Dermis blood vessel endothelial cell (primary cell): Measurements from ENCODE around the gene ARMCX2. TPM values are rescaled to one million over a fixed set of nuclear protein-coding genes. Genes with fewer than 3 reads are reported as not detected.
A peak's percentile ranks its signal among the peaks of the same experiment; 100 is the strongest.
"Not testable (repeated sequence)": the region's sequence is repeated elsewhere in the genome, so short reads cannot be mapped to it uniquely, and the experiment has no call there.

Experiments
- DNase-seq: peaks from one replicate; pipeline ENCODE4 v3.0.0; 2010
- total RNA-seq: library from RNA; depleted of rRNA; stranded (reverse); fragments of >200 nt; gene quantifications from 2 replicates; pipeline ENCODE4 v1.2.3, GENCODE V29; 2014

ARMCX2 gene
- total RNA-seq, result 62.5 and 63.8 TPM in 2 replicates

DNA sequence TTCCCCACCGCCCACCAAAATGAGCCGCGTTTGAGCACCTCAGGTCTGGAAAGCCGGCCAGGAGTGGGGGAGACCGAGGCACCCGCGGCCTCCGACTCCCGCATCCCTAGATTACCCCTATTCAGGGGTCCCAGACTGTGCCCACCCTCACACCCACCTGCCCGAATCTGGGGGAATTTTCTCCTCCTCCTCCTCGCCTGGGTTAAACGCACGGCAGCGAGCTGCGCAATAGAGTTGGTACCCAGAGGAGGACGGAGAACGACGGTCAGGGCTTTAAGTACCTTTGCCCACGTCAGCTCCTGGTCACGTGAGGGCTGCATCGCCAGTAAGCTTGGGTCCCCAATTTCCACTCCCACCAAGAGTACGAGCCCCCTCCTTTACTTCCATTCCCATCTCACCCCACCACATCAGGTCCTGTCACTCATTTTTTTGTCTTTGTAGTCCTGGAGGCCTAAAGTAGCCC, at the start of gene ARMCX2:
Gene ARMCX2, minus strand, starts transcription at position 250 of the 463 bp plus-strand sequence. CDS start 2,262 bp downstream, outside the sequence.
- peak; percentile 57 for DNase-seq

DNA sequence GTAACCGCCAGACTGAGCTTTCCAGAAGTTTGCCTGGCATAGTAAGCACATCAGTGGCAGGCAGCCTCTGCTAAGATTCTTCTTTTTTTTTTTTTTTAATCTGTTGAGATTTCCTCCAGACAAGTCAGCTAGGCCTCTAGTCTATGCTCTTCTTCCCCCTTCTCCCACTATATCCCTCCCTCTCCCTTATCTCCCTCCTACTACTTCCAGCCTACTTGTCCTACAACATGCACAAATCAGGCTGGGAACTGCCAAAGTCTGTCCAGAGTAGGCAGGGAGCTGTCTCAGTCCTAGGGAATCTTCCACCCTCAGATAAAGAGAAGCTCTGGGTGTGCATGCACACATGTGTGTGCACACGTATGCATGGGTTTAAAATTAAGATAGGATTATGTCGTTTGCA, 49.7 kb upstream of the ARMCX2 start:
- DNase-seq, result no peak

DNA sequence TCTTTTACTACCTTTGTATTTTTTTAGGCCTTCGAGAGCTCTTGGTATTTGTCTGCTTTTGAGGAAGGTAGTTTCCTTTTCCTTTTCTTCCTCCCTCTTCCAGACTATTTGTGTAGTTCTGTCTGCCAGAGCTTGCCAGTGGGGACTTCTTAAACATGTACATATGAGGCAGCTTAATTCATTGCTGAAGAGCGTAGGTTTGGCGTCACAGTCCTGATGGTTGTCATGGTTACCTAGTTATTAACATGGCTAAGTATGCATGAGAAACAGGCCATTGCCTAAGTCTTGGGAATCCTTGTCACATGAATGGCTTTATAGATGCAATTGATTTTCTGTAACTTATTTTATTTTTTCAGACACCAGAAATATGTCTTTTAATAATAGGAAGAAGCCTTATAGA, 48.5 kb upstream of the ARMCX2 start:
- DNase-seq, result no peak

DNA sequence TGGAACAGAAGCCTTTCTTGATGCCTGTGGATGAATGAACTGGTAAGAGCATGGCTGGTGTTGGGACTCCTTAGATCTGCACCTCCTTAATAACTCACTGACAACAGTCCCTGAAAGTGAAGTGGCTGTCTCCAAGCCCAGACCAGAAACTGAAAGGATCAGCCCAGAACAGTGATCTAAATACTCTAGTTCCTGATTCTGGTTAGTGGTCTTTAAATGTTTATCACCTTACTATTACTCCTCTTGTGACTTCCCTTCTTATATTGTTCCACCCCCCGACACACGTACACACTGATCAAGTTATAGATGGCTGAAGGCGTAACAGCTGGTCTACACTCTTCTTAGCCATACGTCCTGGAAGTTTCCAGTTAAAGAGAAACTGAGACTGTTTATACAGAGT, 33.8 kb upstream of the ARMCX2 start:
- no peak for DNase-seq

DNA sequence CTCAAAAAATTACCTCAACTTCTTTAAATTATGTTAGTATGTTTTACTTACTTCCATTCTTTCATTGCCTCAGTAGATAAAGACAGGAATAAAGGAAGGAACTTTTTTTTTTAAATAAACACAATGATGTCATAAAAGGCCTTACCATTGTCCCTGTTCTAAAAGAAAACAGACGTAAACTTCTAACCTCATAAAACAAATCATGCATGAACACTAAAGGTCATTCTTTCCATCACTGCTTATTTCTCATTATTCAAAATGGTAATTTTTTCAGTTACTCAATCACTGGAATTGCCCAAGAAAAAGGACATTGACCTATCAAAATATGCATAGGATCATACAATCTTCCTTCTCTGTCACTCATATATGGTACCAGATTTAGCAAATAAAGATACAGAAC, 32.2 kb upstream of the ARMCX2 start:
- no peak for DNase-seq

DNA sequence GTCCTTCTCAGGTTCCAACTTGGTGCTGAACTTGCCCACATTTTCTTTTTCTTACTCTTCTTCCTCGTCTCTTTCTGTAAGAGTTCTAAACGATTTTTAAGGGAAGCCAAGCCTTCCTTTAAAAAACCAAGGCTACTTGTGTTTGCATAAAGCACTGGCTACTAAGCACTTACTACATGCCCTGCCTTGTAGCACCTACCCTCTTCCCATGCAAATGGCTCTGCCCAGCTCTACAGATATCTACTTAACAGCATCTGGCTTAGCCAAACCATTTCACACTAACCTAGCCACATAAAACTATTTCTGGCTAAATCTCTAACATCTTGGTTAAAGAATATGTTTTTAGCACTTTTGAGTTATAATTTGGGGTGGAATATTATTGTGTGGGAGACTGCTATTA, 26.9 kb upstream of the ARMCX2 start:
- no peak for DNase-seq

DNA sequence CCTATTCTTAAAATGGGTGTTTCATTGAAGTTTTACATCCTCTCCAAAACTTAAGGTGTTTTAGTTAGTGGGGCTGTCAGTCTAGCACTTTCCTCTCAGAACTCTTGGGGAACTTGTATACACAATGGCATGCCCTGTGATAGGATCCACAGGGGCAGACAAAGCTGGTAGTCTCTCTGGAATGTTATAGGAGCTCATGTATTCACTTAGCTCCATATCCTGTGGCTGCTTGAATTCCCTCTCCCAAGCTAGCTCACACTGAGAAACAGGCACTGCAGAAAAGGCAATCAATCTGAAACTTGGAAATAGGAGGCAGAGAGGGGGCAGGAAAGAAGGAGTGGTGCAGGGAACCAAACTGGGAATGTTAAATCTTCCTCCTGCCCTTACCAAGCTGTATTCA, 26.3 kb upstream of the ARMCX2 start:
- DNase-seq, result no peak

DNA sequence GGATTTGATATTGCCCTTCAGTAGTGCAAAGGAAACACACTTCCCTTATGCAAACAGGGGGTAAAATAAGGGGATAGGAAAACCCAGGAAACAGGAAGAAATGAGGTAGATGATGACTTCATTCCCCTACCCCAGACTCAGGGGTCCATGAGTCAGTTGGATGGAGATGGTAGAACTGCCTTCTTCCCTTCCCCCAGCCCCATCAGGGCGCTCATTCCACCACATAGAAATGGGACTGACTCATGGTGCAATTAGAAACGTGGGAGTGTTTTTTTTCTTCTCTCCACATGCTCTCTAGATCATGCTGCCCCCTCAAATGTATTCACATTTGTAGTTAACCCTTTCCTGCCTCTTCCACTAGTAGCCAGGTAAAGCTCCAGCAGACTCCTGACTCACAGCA, 23.1 kb upstream of the ARMCX2 start:
- DNase-seq, result no peak

DNA sequence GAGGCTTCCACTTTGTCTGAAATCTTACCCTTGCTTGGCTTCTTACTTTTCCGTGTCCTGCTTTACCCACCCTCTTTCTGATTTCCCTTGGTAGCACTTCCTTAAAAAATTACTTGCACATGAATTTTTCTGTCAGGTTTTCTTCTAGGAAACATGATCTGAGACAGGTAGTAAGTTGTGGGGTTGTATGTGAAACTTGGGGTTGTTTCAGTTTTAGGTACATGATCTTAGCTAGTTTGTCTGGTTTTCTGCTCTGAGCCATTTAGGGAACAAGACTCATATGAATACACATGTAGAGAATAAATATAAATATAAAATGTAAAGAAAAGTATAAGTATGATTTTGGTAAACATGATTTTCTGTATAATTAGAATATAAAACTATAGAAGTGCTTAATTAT, 17.4 kb upstream of the ARMCX2 start:
- DNase-seq, result no peak

DNA sequence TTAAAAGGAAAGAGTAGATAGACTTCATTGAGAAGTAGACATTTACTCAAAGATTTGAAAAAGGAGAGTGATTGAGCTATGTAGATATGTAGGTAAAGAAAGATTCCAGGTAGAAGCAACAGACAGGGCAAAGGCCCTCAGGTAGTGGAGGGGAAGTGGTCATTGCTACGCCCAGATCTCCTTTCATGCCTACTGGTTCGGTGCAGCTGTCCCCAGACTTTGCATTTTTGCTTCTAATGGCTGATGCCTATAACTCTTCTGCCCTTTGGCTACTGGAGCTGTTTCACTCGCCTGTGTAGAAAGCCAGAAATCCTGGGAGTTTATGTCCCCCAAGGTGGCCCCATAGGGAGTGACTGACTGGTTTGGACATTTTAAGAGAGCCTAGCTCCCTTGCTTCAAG, 16.9 kb upstream of the ARMCX2 start:
- DNase-seq, result no peak

DNA sequence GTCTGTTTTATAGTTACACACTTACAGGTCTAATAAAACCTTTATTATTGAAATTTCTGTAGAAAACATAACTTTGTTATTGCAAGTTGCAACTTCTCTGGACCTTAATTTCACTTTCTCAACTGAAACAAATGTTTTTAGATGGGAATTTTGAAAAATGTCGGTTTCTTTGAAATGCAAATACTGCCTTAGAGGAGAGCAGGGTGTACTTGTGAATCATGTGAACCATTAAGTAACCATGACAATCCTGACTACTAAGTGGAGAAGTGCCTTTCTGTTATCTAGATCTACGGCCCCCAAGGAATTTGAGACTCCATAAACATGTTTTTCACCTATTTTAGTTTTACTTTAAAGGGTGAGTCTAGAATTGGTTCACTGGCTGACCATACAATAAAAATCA, 8.5 kb upstream of the ARMCX2 start:
- DNase-seq, result no peak

DNA sequence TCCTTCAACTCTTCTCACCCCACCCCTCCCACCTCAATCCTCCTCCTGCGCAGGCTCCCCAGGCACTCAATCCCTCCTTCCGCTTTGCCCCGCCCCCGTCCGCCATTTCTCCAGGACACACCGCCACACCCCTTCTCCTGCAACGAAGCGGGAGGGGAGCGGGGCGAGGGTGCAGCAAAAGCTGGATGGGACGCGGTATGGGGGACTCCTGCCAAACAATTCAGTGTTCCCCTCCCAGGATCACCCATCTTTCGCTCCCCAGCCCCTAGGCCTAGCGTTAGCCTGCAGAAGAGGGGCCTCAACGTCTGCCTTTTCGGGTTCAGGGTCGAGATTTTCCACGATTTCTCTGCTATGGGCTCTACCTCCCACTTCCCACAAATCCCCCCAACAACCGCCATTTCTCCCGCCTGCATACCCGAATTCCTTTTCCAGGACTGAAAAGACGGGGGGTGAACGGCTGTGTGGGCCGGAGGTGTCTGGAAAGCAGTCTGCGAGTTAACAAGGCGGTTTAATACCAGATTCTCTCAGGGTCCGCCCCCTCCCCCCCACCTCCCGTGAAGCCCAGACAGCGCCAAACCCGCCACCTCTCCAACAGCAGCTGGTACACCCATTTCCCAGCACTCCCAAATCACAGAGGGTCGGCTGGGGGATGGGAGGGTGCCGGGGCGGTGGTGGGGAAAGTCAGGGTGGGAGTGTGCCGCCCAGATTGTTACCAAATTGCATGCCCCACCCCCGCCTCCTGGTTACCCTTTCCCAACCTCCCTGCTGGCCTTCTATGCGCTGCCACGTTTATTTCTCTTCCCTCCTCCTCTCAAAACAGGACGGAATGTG, 774 bp downstream of the ARMCX2 start:
- peak; percentile 50 for DNase-seq

DNA sequence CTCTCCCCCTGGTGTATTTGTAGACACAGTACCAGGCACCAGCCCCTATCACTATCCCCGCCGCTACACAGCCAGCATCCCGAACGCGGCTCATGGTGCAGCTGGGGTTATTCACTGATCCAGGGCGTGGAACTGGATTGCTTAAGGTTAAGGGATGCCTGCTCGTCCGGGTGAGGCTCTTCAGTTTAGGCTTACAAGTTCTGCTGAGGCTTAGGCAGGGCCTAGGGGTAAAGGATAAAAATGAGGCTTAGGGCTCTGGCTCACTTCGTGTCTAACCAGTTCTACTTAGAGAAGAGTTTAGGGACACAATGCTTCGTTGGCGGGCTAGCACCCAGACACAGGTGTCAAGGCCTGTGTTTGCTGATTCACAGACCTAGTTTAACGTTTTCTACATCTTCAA, 2.2 kb downstream of the ARMCX2 start:
- no peak for DNase-seq

DNA sequence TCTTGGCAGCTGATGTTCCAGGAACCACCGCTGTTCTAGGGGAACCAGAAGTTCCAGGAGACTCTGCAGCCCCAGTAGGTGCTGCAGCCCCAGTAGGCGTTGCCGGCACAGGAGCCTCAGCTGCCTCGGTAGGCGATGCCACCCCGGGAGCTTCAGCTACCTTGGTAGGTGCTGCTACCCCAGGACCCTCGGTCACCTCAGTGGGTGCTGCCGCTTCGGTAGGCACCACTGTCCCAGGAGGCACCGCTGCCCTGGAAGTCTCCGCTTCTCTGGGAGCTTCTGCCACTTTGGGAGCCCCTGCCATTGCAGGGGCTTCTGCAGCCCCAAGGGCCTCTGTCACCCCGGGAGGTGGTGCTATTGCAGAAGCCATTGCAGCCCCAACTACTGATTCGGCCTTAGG, 2.8 kb downstream of the ARMCX2 start:
- DNase-seq, result no peak

DNA sequence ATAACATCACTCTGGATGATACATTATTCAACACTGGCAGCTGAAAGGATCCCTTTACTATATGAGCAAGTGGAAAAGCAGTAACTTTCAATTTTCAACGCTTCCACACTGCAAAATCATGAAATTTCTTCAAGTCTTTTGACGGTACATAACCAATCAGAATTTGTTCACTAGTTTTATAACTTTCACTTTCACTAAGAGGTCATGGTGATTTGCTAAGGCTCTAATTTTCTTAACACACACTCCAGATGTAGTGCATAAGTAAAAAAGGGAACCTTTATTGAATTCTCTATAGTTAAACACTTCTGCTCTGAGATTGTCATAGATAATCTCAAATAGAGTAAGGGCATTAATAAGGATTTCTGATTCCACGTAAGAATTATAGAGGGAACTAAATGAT, 4.1 kb downstream of the ARMCX2 start:
- no peak for DNase-seq

DNA sequence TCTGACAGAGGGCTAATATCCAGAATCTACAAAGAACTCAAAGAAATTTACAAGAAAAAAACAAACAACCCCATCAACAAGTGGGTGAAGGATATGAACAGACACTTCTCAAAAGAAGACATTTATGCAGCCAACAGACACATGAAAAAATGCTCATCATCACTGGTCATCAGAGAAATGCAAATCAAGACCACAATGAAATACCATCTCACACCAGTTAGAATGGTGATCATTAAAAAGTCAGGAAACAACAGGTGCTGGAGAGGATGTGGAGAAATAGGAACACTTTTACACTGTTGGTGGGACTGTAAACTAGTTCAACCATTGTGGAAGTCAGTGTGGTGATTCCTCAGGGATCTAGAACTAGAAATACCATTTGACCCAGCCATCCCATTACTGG, 11.9 kb downstream of the ARMCX2 start:
- not testable (repeated sequence) for DNase-seq

DNA sequence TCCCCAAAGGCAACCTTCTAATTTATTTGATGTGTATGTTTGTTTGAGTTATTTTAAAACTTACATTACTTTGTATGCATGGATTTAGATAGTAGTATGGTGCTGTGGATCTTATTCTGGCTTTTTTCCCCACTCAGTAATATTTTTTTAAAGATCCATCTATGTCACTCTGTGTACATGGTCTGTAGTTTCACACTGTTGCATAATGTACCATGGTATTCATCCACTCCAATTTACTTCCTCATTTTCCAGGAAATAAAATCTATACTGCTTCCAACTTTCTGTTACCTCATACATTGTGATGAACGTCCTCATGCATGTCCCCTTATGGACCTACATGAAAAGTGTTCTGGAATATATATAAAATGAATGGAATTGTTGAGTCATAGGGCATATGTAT, 17.6 kb downstream of the ARMCX2 start:
- no peak for DNase-seq

DNA sequence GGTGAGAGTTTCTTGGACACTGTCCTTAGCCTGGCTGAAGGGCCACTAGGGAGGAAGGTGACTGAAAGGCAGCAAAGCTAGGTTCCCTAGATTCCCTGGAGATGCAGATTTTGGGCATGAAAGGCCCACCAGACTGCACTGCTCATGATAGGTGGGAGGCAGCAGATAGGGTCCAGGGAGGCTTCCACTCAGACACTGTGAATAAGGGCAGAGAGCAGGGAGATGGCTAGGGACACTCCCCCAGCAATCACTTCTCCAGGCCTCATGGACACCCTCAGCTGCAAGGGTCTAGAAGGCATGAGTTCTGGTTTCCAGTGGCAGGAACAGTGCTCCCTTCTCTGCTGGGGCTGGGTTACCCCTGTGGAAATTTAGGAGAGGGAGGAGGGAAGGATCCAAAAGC, 20.1 kb downstream of the ARMCX2 start:
- DNase-seq, result no peak

DNA sequence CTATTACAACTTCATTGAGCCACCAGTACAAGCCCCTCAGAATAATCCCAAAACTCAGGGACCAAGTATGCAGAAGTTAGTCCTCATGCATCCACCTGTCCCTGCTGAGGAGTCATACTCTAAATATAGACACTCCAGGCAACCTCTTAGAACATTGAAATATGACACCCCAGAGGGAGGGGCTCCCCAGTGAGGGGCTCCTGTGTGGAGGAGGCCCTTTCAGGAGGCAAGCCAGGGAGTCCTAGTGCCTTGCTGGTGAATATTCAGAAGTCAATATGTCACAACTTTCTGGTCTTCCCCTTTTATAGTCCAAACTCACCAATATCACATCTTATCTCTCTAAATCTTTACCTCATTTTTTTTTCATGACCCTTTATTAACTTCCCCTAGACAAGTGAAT, 40.3 kb downstream of the ARMCX2 start:
- DNase-seq, result peak; percentile 26

DNA sequence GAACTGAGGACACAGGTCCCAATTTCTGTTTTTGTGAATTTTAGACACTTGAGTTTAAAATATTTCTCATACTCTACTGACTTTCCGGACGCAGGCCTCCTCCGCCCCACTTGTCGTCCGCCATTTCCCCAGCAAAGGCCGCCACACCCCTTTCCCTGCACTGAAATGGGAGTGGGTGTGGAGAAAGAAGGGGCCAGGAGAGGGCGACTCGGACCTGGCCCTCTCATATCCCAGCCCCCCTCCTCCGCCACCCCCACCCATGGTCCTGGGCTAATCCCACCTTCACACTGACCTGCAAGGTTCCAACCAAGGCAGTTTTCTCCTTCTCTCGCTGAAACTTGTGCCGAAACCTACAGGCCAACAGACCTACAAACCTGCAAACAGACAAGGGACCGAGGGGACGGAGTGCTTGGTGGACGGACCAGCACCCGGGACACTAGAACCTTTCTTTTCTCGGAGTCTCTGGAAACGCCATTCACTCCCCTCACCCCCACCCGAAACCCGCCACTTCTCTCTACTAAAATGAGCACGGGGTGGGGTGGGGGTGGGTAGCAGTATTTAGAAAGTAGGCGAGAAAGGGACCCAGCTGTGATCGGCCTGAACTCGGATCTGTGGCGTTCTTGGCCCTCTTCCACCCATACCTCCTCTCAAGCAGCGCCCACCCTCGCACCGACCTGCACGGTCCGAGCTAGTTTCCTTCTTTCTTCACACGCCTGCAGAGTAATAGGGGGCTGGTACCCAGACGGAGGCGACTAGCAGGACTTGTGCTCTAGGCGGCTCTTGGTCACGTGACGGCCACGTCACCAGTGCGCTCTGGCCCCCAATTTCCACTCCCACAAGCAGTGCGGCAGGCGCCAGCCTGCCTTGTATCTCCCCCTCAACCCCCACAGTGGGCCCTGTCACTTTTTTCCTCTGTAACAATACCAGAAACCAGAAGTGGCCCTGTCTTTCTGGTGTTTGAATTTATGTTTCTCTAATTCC, 42.1 kb downstream of the ARMCX2 start, which contains the start of gene ARMCX6:
Gene ARMCX6, minus strand, starts transcription at position 790 of the 981 bp plus-strand sequence. CDS start 1,380 bp downstream, outside the sequence.
- DNase-seq, result peak; percentile 81

DNA sequence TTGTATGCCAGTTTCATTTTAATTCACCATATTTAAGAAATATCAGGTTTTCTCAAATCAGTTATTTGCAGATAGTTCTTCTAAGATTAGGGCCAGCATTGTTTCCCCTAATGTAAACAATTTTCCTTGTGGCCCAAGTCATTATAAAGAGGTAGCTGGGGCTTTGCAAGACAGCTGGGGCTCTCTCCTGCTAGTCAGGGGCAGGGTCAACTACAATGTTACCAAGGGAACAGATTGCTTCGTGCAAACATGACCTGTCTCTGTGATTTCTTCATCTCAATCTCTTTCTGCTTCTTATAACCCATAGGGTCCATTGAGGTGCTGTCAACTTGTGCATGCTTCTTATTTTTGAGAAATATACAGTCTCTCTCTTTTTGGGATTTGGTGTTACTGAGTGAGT, 53.9 kb downstream of the ARMCX2 start:
- no peak for DNase-seq
